NT2/D1 (cell line): Measurements from ENCODE around the gene TGOLN2.

Source experiments
- SUZ12 ChIP-seq: IDR thresholded peaks from 2 replicates; pipeline ENCODE4 v1.6.1; 2011; ENCODE audit not compliant: insufficient read length, insufficient read depth; ENCODE audit errors: extremely low read depth
- YY1 ChIP-seq: IDR thresholded peaks from 2 replicates; pipeline ENCODE4 v1.6.1; 2011; ENCODE audit not compliant: insufficient read length, insufficient read depth
- ZNF274 ChIP-seq: IDR thresholded peaks from 2 replicates; pipeline ENCODE4 v1.6.1; 2011; ENCODE audit warnings: mild to moderate bottlenecking, low read depth, low read length

DNA sequence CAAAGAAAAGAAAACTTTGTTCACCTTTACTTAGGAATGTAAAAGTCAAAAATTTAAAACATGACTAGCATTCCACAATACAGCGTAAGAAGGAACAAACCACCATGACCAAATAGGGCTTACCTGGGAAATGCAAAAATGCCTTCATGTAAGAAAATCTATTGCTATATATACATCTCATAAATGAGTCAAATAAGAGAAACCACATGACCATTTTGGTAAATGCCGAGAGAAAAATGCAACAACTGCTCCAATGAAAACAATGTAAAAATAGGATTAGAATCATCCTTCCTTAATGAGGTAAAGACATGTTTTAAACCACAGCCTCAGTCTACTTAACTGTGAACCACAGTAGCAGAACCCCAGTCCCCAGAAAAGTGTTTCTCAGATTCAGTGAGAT lies 49.4 kb downstream of the TGOLN2 start:
- TF ChIP-seq ZNF274: no peak
- no peak for TF ChIP-seq SUZ12
- no peak for TF ChIP-seq YY1
